MCF 10A (cell line): ENCODE results near the gene SLC6A3. TPM values are rescaled to one million over a fixed set of nuclear protein-coding genes. Genes with fewer than 3 reads are reported as not detected.

ENCODE experiments used
- BruUV-seq: library from RNA; stranded (reverse); fragments of 400-500 nt; replicated peaks from 2 replicates; lab custom pipeline; 2021; lab: Mats Ljungman, UMichigan
- CTCF ChIA-PET: fragments of 300-600 bp; sonication (Branson Sonifier 250); formaldehyde crosslinking; extraction: SDS; loops from one replicate; lab custom pipeline; 2021; ENCODE audit warnings: antibody characterized with exemption, inconsistent platforms; lab: Yijun Ruan, JAX
- POLR2A ChIA-PET: fragments of 300-600, 350-650 bp; sonication (Branson Sonifier 250); formaldehyde crosslinking; extraction: SDS; loops from one replicate; lab custom pipeline; 2020; ENCODE audit warnings: antibody characterized with exemption, inconsistent platforms; lab: Yijun Ruan, JAX
- DNase-seq: peaks from one replicate; pipeline ENCODE4 v3.0.0-alpha.2; 2018; ENCODE audit not compliant: unreplicated experiment
- H3K27ac Mint-ChIP-seq: one replicate; pipeline ENCODE4 v1.8.0; 2022; ENCODE audit warnings: mild to moderate bottlenecking, low read depth, mixed read lengths; ENCODE audit not compliant: unreplicated experiment
- H3K27me3 Mint-ChIP-seq: one replicate; pipeline ENCODE4 v1.8.0; 2022; ENCODE audit warnings: mixed read lengths; ENCODE audit not compliant: insufficient read depth, unreplicated experiment
- H3K36me3 Mint-ChIP-seq: one replicate; pipeline ENCODE4 v1.8.0; 2022; ENCODE audit warnings: mild to moderate bottlenecking, moderate library complexity, mixed read lengths; ENCODE audit not compliant: insufficient read depth, unreplicated experiment
- H3K4me1 Mint-ChIP-seq: one replicate; pipeline ENCODE4 v1.8.0; 2022; ENCODE audit warnings: mixed read lengths; ENCODE audit not compliant: insufficient read depth, unreplicated experiment
- H3K4me3 Mint-ChIP-seq: one replicate; pipeline ENCODE4 v1.8.0; 2022; ENCODE audit warnings: mild to moderate bottlenecking, moderate library complexity, mixed read lengths; ENCODE audit not compliant: unreplicated experiment
- H3K9me3 Mint-ChIP-seq: one replicate; pipeline ENCODE4 v1.8.0; 2022; ENCODE audit warnings: mixed read lengths; ENCODE audit not compliant: unreplicated experiment
- intact Hi-C: fragments of 100-400 bp; cut with micrococcal nuclease; formaldehyde crosslinking; loops from 2 replicates; pipeline ENCODE4 v1.14.1; 2022
- total RNA-seq: library from RNA; stranded (reverse); gene quantifications from 2 replicates; pipeline ENCODE4 v1.2.3, GENCODE V29; 2022
- TF ChIP-seq, protein P1 (sequence below): fragments of 200-600 bp; IDR thresholded peaks from one replicate; pipeline ENCODE4 v1.8.0; 2022; ENCODE audit warnings: antibody characterized with exemption, mild to moderate bottlenecking; ENCODE audit not compliant: unreplicated experiment

The SLC6A3 gene
- total RNA-seq, 1 experiment from 2014 or later = not detected

DNA sequence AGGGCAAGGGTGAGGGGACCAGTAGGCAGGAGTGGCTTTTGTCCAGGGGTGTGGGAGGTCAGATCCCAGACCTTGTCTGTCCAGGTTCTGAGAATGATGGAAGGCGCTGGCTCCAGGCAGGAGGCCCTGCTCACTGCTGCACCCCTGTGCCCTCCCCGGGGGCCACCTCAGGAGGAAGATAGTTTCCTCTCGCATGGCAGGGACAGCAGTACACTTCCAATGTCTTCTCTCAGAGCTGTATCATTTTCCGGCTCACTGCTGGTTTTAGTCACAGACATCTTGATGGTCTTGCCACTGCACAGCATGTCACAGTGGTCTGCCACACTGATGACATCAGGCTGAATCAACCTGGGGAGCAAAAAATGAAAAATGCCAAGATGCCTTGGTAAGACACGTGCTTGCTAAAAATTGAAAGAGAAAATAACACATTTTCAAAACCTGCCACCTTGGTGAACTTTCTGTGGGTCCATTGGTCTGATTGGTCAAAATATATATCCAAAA is 3.3 kb upstream of the SLC6A3 start:
- intact Hi-C loops = no loop called here
- POLR2A ChIA-PET = no interaction called here
- no peak overlapping the region for H3K4me3 Mint-ChIP-seq
- CTCF ChIA-PET = no interaction called here
- no peaks in the 10 kb centered on the region for H3K9me3 Mint-ChIP-seq
- H3K36me3 Mint-ChIP-seq = no peaks in the 10 kb centered on the region
- H3K4me1 Mint-ChIP-seq = no peaks in the 10 kb centered on the region
- DNase-seq = no peak
- no peak overlapping the region for H3K27ac Mint-ChIP-seq
- TF ChIP-seq, protein P1, sequence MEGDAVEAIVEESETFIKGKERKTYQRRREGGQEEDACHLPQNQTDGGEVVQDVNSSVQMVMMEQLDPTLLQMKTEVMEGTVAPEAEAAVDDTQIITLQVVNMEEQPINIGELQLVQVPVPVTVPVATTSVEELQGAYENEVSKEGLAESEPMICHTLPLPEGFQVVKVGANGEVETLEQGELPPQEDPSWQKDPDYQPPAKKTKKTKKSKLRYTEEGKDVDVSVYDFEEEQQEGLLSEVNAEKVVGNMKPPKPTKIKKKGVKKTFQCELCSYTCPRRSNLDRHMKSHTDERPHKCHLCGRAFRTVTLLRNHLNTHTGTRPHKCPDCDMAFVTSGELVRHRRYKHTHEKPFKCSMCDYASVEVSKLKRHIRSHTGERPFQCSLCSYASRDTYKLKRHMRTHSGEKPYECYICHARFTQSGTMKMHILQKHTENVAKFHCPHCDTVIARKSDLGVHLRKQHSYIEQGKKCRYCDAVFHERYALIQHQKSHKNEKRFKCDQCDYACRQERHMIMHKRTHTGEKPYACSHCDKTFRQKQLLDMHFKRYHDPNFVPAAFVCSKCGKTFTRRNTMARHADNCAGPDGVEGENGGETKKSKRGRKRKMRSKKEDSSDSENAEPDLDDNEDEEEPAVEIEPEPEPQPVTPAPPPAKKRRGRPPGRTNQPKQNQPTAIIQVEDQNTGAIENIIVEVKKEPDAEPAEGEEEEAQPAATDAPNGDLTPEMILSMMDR = no peak
- peaks cover 45% of the 10 kb centered on the region for H3K27me3 Mint-ChIP-seq
- BruUV-seq = no TSS peak

DNA sequence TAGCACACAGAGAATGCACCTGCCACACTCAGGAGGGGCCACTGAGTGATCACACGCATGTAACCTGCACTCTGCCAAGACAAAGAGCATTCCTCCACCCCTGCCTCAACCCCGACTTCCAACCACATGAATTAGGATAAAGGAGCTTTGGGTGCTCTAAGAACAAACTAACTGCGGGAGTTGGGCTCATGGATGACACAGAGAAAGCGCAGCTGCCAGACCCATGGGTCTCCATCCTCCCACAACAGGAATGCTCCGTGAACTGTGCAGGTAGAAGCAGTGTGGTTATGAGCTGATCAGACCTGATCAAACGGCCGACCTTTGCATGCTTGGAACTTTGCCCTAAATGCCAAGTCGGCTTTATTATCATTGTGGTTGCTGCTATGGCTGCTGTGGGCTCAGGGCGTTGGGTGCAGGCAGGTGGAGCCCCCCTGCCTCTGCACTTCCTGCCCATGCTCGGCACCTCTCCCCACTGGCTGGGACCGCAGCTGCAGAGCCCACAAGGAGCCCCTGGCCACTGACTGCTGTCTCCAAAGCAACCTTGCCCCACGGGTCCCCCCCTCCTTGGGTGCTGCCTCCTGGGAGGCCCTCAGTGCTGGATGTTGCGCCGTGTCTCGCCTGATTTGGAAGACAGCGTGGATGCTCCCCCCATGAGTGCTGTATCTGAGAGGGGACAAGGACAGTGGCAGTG is 2.6 kb upstream of the SLC6A3 start:
- POLR2A ChIA-PET = no interaction called here
- intact Hi-C loops = no loop called here
- Mint-ChIP-seq H3K4me3 (no peak overlapping the region), H3K27me3 (peaks cover 45% of the 10 kb centered on the region), H3K27ac (no peak overlapping the region), H3K9me3 (no peaks in the 10 kb centered on the region), H3K36me3 (no peaks in the 10 kb centered on the region), H3K4me1 (no peaks in the 10 kb centered on the region)
- TF ChIP-seq, protein P1 = no peak
- DNase-seq = no peak
- no TSS peak for BruUV-seq
- CTCF ChIA-PET = interaction anchor here (0.6 to 0.7 kb wide), 2 partner anchors 205 to 1215 kb away, joined by 3 to 4 read pairs; no protein-coding TSS in a partner anchor

DNA sequence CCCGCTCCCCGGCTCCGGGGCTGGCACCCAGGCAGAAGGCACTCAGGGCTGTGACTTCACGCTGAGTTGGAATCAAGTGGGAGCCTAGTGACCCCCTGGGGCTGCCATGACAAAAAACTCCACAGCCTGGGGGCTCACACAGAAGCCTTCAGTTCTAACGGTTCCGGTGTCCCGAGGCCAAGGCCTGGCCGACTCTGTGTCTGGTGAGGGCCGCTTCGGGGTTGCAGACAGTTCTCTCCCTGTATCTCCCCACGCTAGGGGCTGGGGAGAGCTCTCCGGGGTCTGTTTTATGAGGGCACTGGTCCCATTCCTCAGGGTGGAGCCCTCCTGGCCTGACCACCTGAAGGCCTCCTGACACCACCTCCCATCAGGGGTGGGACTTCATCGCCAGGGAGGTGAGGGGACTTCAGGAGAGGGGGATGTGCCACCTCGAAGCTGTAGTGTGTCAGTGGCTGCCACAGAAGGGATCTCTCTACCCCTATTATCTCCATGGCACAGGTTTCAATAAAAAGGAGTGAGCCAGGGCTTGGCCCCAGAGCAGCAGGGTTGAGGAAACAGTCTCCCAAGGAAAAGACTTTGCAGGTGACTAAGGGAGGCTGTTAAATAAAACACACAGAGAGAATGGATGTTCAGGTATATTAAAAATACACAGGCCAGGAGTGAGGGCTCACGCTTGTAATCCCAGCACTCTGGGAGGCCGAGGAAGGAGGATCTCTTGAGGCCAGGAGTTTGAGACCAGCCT is 1.5 kb upstream of the SLC6A3 start:
- Mint-ChIP-seq H3K27me3 (peaks cover 45% of the 10 kb centered on the region), H3K36me3 (no peaks in the 10 kb centered on the region), H3K4me1 (no peaks in the 10 kb centered on the region), H3K9me3 (no peaks in the 10 kb centered on the region), H3K27ac (no peak overlapping the region), H3K4me3 (no peak overlapping the region)
- DNase-seq = no peak
- TF ChIP-seq, protein P1 = no peak
- POLR2A ChIA-PET = no interaction called here
- no TSS peak for BruUV-seq
- intact Hi-C loops = no loop called here
- CTCF ChIA-PET = no interaction called here

DNA sequence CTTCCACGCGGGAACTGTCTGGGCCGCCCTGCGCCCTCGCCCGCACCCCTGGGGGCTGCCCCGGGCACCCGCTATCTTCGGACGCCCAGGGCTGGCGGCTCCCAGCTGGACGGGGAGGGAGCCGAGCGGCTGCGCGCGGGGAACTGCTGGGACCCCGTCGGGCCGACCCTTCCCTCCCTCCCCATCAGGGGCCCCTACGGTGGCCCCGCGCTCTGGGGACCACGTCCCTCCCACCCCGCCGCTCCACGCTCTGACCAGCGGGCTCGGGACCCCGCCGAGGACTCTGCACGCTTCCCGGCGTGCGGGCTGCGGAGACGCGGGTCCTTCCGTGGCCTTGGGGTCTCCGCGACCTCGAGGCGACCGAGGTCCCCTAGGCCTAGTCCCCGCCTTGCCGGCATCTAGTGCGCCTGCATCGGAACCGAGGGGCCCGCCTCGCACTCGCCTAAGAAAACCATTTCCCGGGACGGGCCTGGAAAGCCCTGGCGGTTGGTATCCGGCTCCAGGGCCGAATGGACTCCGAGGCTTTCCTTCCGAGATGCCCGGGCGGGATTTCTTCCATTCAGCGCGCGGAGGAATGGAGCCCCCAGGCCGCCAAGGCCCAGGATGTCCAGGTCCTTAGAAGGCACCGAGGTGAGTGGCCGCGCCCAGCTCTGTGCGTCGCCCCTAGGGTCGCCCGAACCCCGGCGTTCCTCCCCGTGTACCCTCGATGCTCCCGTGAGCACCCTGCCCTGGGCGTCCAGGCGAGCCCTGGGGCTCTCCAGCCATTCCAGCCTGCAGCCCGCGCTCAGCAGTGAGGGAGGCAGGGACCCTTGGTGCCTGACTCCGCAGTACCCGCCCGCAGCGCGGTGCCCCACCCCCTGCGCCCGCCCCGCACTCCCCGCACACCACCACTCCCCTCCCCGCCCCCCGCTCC is 705 bp upstream of the SLC6A3 start:
- H3K4me1 Mint-ChIP-seq = no peaks in the 10 kb centered on the region
- POLR2A ChIA-PET = no interaction called here
- no peaks in the 10 kb centered on the region for H3K36me3 Mint-ChIP-seq
- H3K9me3 Mint-ChIP-seq = peaks cover under 1% of the 10 kb centered on the region
- no peak for DNase-seq
- intact Hi-C loops = no loop called here
- CTCF ChIA-PET = no interaction called here
- TF ChIP-seq, protein P1 = no peak
- no TSS peak for BruUV-seq
- H3K27me3 Mint-ChIP-seq = peaks cover 37% of the 10 kb centered on the region
- no peak overlapping the region for H3K27ac Mint-ChIP-seq
- no peak overlapping the region for H3K4me3 Mint-ChIP-seq
